GM19395 (cell line): ENCODE results near the gene ADGRG3.

Experiments used
- ATAC-seq: cut with Tn5 transposase; IDR thresholded peaks from one replicate; pipeline ENCODE4 v1.9.1; 2021; ENCODE audit warnings: mild to moderate bottlenecking, moderate library complexity; ENCODE audit not compliant: unreplicated experiment

The ADGRG3 gene

GRCh38 chr16:57694725-57695679 lies 26.9 kb downstream of the ADGRG3 start, which contains the start of gene DRC7:
Gene DRC7 (plus strand): TSS chr16:57694806. CDS start chr16:57697950, 3,144 bp downstream.
- ATAC-seq: no peak

- no peak for ATAC-seq
Measured at GRCh38 chr16:57695680-57696069, 27.6 kb downstream of the ADGRG3 start.

GRCh38 chr16:57696240-57696639 lies 28.1 kb downstream of the ADGRG3 start:
- no peak for ATAC-seq

GRCh38 chr16:57697896-57698537 lies 29.9 kb downstream of the ADGRG3 start:
- ATAC-seq: no peak

GRCh38 chr16:57698812-57699405 lies 30.8 kb downstream of the ADGRG3 start:
- no peak for ATAC-seq

GRCh38 chr16:57699481-57699880 lies 31.4 kb downstream of the ADGRG3 start:
- ATAC-seq: no peak

GRCh38 chr16:57699899-57700298 lies 31.8 kb downstream of the ADGRG3 start:
- ATAC-seq: no peak

- no peak for ATAC-seq
Measured at GRCh38 chr16:57700781-57701551, 32.9 kb downstream of the ADGRG3 start.

- ATAC-seq: no peak
Measured at GRCh38 chr16:57701759-57702371, 33.8 kb downstream of the ADGRG3 start.

- no peak for ATAC-seq
Measured at GRCh38 chr16:57703416-57704010, 35.4 kb downstream of the ADGRG3 start.

- ATAC-seq: no peak
Measured at GRCh38 chr16:57704011-57704904, 36.2 kb downstream of the ADGRG3 start.

GRCh38 chr16:57704905-57705852 lies 37.1 kb downstream of the ADGRG3 start:
- ATAC-seq: no peak

GRCh38 chr16:57706717-57707116 lies 38.6 kb downstream of the ADGRG3 start:
- ATAC-seq: no peak

GRCh38 chr16:57707331-57707730 lies 39.2 kb downstream of the ADGRG3 start:
- ATAC-seq: no peak

- no peak for ATAC-seq
Measured at GRCh38 chr16:57708168-57708567, 40.1 kb downstream of the ADGRG3 start.

GRCh38 chr16:57709663-57710062 lies 41.6 kb downstream of the ADGRG3 start:
- ATAC-seq: no peak

- ATAC-seq: no peak
Measured at GRCh38 chr16:57711346-57711745, 43.2 kb downstream of the ADGRG3 start.

GRCh38 chr16:57711993-57712392 lies 43.9 kb downstream of the ADGRG3 start:
- no peak for ATAC-seq
